Spleen (tissue), 7 donors: ENCODE data around the gene PLD4.

ENCODE experiments used
- CTCF ChIP-seq, 11 experiments: fragments of 200-600 bp in 7 of 11; fragments of 450-650 bp in 4 of 11; sonication (generic) in 4 of 11; IDR thresholded peaks in 8 of 11; conservative IDR thresholded peaks in 3 of 11; 1 replicate in 7 of 11; 2 replicates in 4 of 11; pipeline versions ENCODE4 v1.4.0 to v1.8.0; 2016 to 2021; ENCODE audit warnings: antibody characterized with exemption in 11 of 11, inconsistent platforms in 4 of 11, mild to moderate bottlenecking in 1 of 11
- POLR2A ChIP-seq, 3 donors: fragments of 450-650 bp; IDR thresholded peaks; one replicate each; pipeline ENCODE4 v1.5.1; 2017; ENCODE audit warnings: antibody characterized with exemption in 3 of 3, mild to moderate bottlenecking in 1 of 3
- POLR2AphosphoS5 ChIP-seq, 3 donors: sonication (generic); formaldehyde crosslinking; IDR thresholded peaks; one replicate each; pipeline ENCODE4 v1.5.1; 2017; ENCODE audit warnings: antibody characterized with exemption in 3 of 3
- donor health status: DM: no; HTN: no; CAD: no; lungs with moderate emphysema.
- donor health status: DM: no; HTN: no; CAD: no.
- donor health status: DM: no; HTN: no; CAD: no.

- peak; percentile 41 to 92 (median 84) for TF ChIP-seq CTCF (IDR thresholded peaks at IDR 0.05 in 8 of 11, conservative IDR thresholded peaks at IDR 0.05 in 3 of 11)
- TF ChIP-seq POLR2AphosphoS5 (IDR thresholded peaks at IDR 0.05), result peak; percentile 65 to 75 (median 74)
- TF ChIP-seq POLR2A (IDR thresholded peaks at IDR 0.05), result no peak
Observed at GRCh38 chr14:104932676-104933631, 8.3 kb downstream of the PLD4 start.
